T1000 (cell line): Measurements from ENCODE around the gene CHD2.
A peak's percentile ranks its signal among the peaks of the same experiment; 100 is the strongest.
"Not testable (repeated sequence)": the region's sequence is repeated elsewhere in the genome, so short reads cannot be mapped to it uniquely, and the experiment has no call there.

ENCODE experiments used
- DNase-seq: peaks from one replicate; lab custom pipeline; 2025; ENCODE audit warnings: mixed read lengths; lab: John Stamatoyannopoulos, UW

The CHD2 gene

GRCh38 chr15:93048759-93049161 lies 148.6 kb downstream of the CHD2 start:
- DNase-seq, result no peak

- DNase-seq, result no peak
These were observed 149.1 kb downstream of the CHD2 start for GRCh38 chr15:93049233-93049632.

- no peak for DNase-seq
These were observed 149.9 kb downstream of the CHD2 start for GRCh38 chr15:93049914-93050578.

GRCh38 chr15:93050648-93051047 lies 150.5 kb downstream of the CHD2 start:
- no peak for DNase-seq

- no peak for DNase-seq
These were observed 151.3 kb downstream of the CHD2 start for GRCh38 chr15:93051236-93052089.

GRCh38 chr15:93052090-93052879 lies 152.2 kb downstream of the CHD2 start:
- DNase-seq, result no peak

- no peak for DNase-seq
These were observed 155.1 kb downstream of the CHD2 start for GRCh38 chr15:93055211-93055610.

GRCh38 chr15:93056836-93057235 lies 156.7 kb downstream of the CHD2 start:
- DNase-seq, result no peak

- no peak for DNase-seq
These were observed 157.5 kb downstream of the CHD2 start for GRCh38 chr15:93057618-93058017.

GRCh38 chr15:93058128-93058527 lies 158.0 kb downstream of the CHD2 start:
- DNase-seq, result no peak

GRCh38 chr15:93058904-93059427 lies 158.8 kb downstream of the CHD2 start:
- DNase-seq, result no peak

- no peak for DNase-seq
These were observed 159.3 kb downstream of the CHD2 start for GRCh38 chr15:93059442-93059841.

- DNase-seq, result no peak
These were observed 160.5 kb downstream of the CHD2 start for GRCh38 chr15:93060336-93061248.

GRCh38 chr15:93062628-93063261 lies 162.6 kb downstream of the CHD2 start:
- not testable (repeated sequence) for DNase-seq

- DNase-seq, result no peak
These were observed 163.1 kb downstream of the CHD2 start for GRCh38 chr15:93063262-93063671.

GRCh38 chr15:93063796-93064690 lies 163.9 kb downstream of the CHD2 start:
- DNase-seq, result no peak

GRCh38 chr15:93065641-93066045 lies 165.5 kb downstream of the CHD2 start:
- DNase-seq, result no peak

- no peak for DNase-seq
These were observed 166.1 kb downstream of the CHD2 start for GRCh38 chr15:93066224-93066681.

- DNase-seq, result peak; percentile 22
These were observed 166.9 kb downstream of the CHD2 start for GRCh38 chr15:93066834-93067648.
